ENCODE data around the gene GNS.
"Not testable (repeated sequence)": the region's sequence is repeated elsewhere in the genome, so short reads cannot be mapped to it uniquely, and the experiment has no call there.

Gene GNS

GRCh38 chr12:64759035-64759894, at the start of gene GNS:
Gene GNS, minus strand, starts transcription at chr12:64759406. Its CDS starts 130 bp downstream, at chr12:64759276.
- H3K27ac ChIP-seq, result peak within 1 kb of the TSS; percentile 89
- TF ChIP-seq ZFX (IDR thresholded peaks at IDR 0.05; ENCODE audit: borderline replicate concordance), result no peak
- no peak for TF ChIP-seq CTCF (IDR thresholded peaks at IDR 0.05)

GRCh38 chr12:64808110-64808509, 48.9 kb upstream of the GNS start:
- TF ChIP-seq CTCF (IDR thresholded peaks at IDR 0.05), result no peak
- TF ChIP-seq ZFX (IDR thresholded peaks at IDR 0.05; ENCODE audit: borderline replicate concordance), result no peak
- H3K27ac ChIP-seq, result no peak overlapping the region

GRCh38 chr12:64806593-64807460, 47.6 kb upstream of the GNS start:
- no peak for TF ChIP-seq ZFX (IDR thresholded peaks at IDR 0.05; ENCODE audit: borderline replicate concordance)
- no peak for TF ChIP-seq CTCF (IDR thresholded peaks at IDR 0.05)
- H3K27ac ChIP-seq, result no peak overlapping the region

GRCh38 chr12:64806173-64806572, 47.0 kb upstream of the GNS start:
- H3K27ac ChIP-seq, result no peak overlapping the region
- TF ChIP-seq CTCF (IDR thresholded peaks at IDR 0.05) (no peak), ZFX (IDR thresholded peaks at IDR 0.05; ENCODE audit: borderline replicate concordance) (no peak)

GRCh38 chr12:64802180-64802775, 43.1 kb upstream of the GNS start:
- TF ChIP-seq CTCF (IDR thresholded peaks at IDR 0.05), result peak; percentile 100
- H3K27ac ChIP-seq, result not testable (repeated sequence)

- H3K27ac ChIP-seq, result no peak overlapping the region
- no peak for TF ChIP-seq CTCF (IDR thresholded peaks at IDR 0.05)
- no peak for TF ChIP-seq ZFX (IDR thresholded peaks at IDR 0.05; ENCODE audit: borderline replicate concordance)
Measured at GRCh38 chr12:64801381-64801780, 42.2 kb upstream of the GNS start.
